Myocyte (in vitro differentiated cells): ENCODE measurements around the gene F7. TPM values are rescaled to one million over a fixed set of nuclear protein-coding genes. Genes with fewer than 3 reads are reported as not detected.

Experiments used
- DNase-seq: peaks from one replicate; pipeline ENCODE4 v3.0.0-alpha.2; 2012; ENCODE audit warnings: low read depth
- total RNA-seq: library from RNA; depleted of rRNA; stranded (reverse); fragments of >200 nt; gene quantifications from 2 replicates; pipeline ENCODE4 v1.2.3, GENCODE V29; 2014

Gene F7
- total RNA-seq, 1 donor from 2014 or later = not detected

DNA sequence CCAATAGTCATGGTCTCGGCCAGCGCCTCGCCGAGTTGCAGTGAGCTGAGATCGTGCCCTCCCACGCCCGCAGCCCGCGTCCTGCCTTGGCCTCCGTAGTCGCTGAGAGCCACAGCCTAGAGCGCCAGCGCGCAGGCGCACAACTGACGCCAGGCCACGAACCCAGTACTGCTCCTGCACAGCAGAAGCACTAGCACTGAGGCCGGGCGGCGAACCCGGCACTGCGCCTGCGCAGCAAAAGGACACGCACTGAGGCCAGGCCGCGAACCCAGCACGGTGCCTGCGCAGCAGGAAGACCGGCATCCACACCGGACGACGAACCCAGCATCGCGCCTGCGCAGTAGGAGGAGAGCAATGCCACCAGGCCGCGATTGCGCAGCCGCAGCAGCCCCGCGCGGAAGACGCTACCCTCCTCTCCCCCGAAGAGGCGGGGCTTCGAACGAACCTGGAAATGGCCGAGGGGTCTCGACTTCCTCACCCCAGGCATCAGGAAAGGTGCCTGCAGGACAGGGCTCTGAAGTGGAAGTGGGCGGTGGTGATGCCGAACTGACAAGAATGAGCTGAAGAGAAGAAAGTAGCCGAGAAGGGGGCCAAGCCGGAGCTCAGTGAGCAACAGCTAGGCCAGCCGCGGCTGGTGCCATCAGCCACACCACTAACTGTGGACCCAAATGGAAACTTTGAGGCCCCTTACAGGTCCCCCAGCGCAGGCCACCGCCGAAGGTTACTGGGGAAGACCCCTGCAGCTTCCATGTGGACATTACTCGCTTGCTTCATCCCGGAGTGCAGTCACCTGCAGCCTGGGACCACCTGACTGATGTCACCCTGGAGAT is 24.5 kb downstream of the F7 start:
- no peak for DNase-seq

DNA sequence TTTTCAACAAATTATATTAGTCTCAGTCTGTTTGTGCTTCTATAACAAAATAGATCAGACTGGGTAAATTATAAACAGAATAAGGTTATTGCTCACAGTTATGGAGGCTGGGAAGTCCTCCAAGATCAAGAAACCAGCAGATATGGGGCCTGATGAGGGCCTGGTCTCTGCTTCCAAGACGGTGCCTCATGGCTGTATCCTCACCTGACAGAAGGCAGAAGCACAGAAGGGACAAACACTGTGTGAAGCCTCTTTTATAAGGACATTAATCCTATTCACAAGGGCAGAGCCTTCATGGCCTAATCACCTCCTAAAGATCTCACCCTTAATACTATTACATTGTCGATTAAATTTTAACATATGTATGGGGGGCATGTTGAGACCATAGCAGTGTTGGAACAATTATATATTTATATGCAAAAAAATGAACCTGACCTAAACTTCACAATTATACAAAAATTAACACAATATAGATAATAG is 29.7 kb downstream of the F7 start:
- DNase-seq = no peak

GRCh38 chr13:113137691-113138298 is 32.2 kb downstream of the F7 start:
- no peak for DNase-seq

DNA sequence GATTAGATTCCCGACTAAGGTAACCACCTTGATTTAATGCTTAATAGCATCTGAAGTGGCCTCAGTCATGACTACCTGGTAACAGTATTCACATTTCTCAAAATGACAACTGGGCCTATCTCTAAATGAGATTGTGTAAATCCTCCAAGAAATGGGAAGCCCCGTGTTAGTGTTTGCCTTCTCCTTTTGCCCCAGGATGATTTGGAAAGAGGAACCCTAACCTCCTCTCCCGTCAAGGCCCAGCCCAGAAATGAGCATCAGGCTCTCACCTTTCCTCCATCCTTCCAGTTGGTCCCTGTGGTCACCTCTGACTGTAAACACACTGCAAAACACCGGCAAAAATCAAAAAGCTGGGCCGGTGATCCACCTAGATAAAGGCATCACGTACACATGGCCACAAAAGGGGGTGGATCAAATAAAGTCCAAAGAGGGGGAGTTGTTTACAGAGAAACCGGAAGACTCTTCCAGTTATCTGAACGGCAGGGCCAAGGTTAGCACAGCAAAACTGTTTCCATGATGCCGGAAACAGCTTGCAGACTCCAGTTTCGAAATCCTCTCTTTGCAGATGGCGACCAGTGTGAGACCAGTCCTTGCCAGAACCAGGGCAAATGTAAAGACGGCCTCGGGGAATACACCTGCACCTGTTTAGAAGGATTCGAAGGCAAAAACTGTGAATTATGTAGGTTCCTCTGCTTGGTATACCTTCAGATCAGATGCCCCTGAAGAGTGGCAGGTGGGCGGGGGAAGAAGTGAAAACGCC is 33.4 kb downstream of the F7 start:
- DNase-seq = no peak

DNA sequence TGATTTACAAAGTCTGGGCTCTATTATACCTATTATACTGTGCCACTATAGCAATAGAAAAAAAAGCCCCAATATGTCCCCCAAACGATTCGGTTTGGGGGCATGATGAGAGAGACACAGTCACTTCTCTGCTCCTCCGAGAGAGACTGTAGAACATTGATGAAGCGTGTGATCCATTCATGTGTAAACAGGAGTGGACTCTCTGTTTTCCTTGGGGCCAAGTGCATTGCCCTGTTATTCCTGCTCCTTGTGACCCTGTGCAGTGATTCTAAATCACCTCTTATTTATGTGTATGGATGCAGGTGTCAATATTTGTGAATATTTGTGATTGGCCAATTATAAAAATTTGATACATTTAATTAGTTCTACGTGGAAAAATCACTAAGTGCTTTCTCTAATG is 34.0 kb downstream of the F7 start:
- no peak for DNase-seq

DNA sequence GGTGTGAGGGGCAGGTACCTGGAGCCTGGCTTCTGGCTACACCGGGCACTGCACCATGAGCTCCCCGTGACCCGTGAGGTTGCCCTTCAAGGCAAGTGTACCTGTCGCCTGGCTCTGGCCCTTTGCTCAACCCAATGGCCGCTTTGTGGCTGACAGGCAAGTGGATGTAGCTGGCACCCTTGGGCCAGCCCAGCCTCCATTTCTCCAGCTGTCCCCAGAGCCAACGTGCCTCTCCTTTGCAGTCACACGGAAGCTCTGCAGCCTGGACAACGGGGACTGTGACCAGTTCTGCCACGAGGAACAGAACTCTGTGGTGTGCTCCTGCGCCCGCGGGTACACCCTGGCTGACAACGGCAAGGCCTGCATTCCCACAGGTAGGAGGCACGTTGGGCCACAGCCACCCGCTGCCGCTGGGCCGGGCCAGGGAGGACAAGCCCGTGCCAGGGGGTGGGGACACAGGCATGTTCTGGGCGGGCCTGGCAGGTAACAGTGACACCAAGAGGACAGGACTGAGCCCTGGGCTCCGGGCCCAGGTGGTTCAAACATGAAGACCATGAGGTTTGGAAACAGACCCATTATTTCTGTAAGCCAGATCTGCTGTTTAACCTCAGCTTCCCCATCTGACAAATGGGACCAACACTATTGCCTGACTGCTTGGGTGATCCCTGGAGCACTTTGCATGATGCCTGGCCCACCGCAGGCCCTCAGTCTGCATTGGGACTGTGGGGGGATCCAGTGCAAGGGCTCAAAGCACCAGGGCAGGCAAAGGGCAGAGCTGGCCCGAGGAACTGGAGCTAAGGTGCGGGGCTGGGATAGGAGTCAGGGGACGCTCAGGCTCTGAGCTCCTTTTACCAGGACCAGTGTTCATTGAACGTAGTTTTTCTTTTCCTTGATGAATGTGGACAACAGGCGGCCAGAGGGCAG is 35.3 kb downstream of the F7 start:
- no peak for DNase-seq

- DNase-seq = no peak
Measured at GRCh38 chr13:113141601-113141970, 36.0 kb downstream of the F7 start.

- no peak for DNase-seq
Measured at GRCh38 chr13:113142876-113143275, 37.3 kb downstream of the F7 start.

- DNase-seq = no peak
Measured at GRCh38 chr13:113143466-113144254, 38.1 kb downstream of the F7 start.

GRCh38 chr13:113144255-113144629 is 38.7 kb downstream of the F7 start:
- no peak for DNase-seq

DNA sequence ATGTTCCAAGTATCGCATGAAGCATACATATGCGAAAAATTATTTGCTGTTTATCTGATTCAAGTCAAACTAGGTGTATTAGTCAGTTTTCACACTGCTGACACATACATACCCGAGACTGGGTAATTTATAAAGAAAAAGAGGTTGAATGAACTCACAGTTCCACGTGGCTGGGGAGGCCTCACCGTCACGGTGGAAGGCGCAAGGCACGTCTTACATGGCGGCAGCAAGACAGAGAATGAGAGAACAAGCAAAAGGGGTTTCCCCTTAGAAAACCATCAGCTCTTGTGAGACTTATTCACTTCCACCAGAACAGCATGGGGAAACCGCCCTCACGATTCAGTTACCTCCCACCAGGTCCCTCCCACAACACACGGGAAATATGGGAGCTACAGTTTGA is 39.9 kb downstream of the F7 start:
- DNase-seq = no peak

DNA sequence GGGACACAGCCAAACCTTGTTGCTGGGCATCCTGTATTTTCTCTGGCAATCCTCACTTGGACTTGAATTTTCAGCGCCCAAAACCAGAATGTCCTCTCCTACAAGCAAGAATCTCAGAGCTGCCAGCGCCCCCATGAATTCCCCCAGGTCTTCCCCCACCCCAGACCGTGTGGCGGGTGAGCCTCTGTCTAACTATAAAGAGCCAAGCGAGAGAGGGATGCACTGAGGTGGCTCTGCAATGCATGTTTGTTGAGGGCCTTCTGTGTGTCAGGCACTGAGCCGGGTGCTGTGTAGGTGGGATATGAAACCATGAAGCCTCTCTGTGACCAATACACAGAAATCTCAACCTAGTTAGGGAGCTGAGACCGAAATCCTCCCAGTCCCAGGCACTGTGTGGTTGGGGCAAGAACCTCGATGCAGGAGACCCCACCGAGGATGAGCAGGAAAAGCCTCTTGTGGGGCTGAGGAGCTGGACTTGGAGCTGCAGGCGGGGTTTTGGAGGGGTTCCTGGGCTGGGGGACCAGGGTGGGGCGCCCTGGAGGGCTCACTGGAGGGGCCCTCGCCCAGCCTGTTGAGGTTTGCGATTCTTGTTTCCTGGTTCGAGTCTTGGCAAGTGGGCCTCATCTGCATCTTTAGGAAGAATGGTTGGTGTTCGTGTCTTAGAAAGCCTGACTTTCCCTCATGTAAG is 40.5 kb downstream of the F7 start:
- no peak for DNase-seq

DNA sequence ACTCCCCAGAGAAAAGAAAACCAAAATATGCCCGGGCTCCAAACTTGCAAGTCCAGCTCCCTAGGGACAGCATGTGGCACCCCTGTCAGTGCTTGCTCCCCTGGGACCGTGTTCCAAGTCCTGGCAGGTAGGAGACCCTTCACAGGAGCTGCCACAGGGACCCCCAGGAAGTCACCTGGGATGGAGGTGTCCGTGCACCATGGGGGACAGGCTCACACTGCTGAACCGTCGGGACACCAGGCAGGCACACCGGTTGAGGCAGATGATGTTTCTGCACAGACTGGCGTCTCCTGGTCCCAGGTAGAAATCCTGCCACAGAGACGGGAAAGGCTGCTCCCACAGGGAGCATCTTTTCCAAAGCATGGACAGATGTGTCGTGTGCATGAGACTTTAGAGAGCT is 41.2 kb downstream of the F7 start:
- DNase-seq = no peak

DNA sequence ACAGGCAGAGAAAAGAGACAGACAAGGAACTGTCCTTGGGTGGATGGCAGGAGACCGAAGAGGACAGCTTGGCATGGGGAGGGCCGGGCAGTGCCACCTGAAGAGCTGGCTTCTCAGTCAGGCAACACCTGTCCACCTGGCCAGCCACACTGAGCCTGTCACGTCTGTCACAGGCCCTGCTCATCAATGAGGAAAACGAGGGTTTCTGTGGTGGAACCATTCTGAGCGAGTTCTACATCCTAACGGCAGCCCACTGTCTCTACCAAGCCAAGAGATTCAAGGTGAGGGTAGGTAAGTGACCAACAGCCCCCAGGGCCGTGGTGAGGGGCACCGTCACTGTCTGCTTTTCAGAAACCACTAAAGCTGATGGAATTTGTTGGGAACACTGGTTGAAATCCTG is 41.6 kb downstream of the F7 start:
- no peak for DNase-seq

GRCh38 chr13:113148407-113148806 is 42.8 kb downstream of the F7 start:
- DNase-seq = no peak

- DNase-seq = no peak
Measured at GRCh38 chr13:113148940-113149503, 43.4 kb downstream of the F7 start.

GRCh38 chr13:113149711-113150549 is 44.3 kb downstream of the F7 start:
- no peak for DNase-seq
